Transverse colon (tissue), 4 donors: Measurements from ENCODE around the gene GMPPB. TPM values are rescaled to one million over a fixed set of nuclear protein-coding genes. Genes with fewer than 3 reads are reported as not detected.

Experiments
- DNase-seq: peaks from one replicate; pipeline ENCODE4 v3.0.0-alpha.2; 2019
- H3K27ac ChIP-seq, 4 donors: fragments of 200-600 bp; sonication (generic); 2 replicates each; pipeline ENCODE4 v1.5.1; 2016 to 2018; ENCODE audit warnings: inconsistent platforms in 4 of 4
- H3K27me3 ChIP-seq: fragments of 200-600 bp; sonication (generic); 2 replicates; pipeline ENCODE4 v1.5.1; 2017; ENCODE audit warnings: inconsistent platforms
- H3K36me3 ChIP-seq, 4 donors: fragments of 200-600 bp; sonication (generic); 2 replicates each; pipeline ENCODE4 v1.5.1; 2017 to 2019; ENCODE audit warnings: inconsistent platforms in 4 of 4
- H3K4me1 ChIP-seq, 4 donors: fragments of 200-600 bp; sonication (generic); 2 replicates each; pipeline ENCODE4 v1.5.1; 2017 to 2020; ENCODE audit warnings: inconsistent platforms in 4 of 4
- H3K4me3 ChIP-seq, 4 donors: fragments of 200-600 bp; sonication (generic); 1 replicate in 1 of 4; 2 replicates in 3 of 4; pipeline versions ENCODE4 v1.5.1 to v1.6.1; 2017 to 2019; ENCODE audit warnings: inconsistent platforms in 4 of 4
- H3K9me3 ChIP-seq, 2 donors: fragments of 200-600 bp; sonication (generic); 2 replicates each; pipeline ENCODE4 v1.5.1; 2017 to 2019; ENCODE audit warnings: inconsistent platforms in 2 of 2
- CTCF ChIP-seq, 5 experiments: fragments of 200-600 bp in 3 of 5; fragments of 450-650 bp in 2 of 5; sonication (generic) in 3 of 5; IDR thresholded peaks; 1 replicate in 2 of 5; 2 replicates in 3 of 5; pipeline ENCODE4 v1.5.1; 2016 to 2017; ENCODE audit warnings: antibody characterized with exemption in 5 of 5, inconsistent platforms in 3 of 5, mild to moderate bottlenecking in 2 of 5, moderate library complexity in 1 of 5
- EP300 ChIP-seq: sonication (generic); formaldehyde crosslinking; IDR thresholded peaks from one replicate; pipeline ENCODE4 v1.6.1; 2017; ENCODE audit warnings: antibody characterized with exemption, low read depth
- POLR2A ChIP-seq: fragments of 450-650 bp; IDR thresholded peaks from one replicate; pipeline ENCODE4 v1.6.1; 2016; ENCODE audit warnings: antibody characterized with exemption, mild to moderate bottlenecking, moderate library complexity
- POLR2AphosphoS5 ChIP-seq, 3 donors: sonication (generic); formaldehyde crosslinking; IDR thresholded peaks; one replicate each; pipeline ENCODE4 v1.6.1; 2016; ENCODE audit warnings: antibody characterized with exemption in 3 of 3
- WGBS, 2 donors: methylation state at CpG; one replicate each; pipeline ENCODE4 v1.1.5; 2018; ENCODE audit warnings: low coverage in 1 of 2; 5-methylcytosine and 5-hydroxymethylcytosine counted together
- in situ Hi-C, 4 donors: fragments of 200-750 bp; cut with MboI; loops; one replicate each; pipeline versions ENCODE4 v1.15.0 to v1.15.1; 2017; ENCODE audit warnings: low sequenced_read_pairs in 3 of 4, low pct_ligation_motif_present in 1 of 4, low pct_unique_long_range_greater_than_20kb in 1 of 4
- intact Hi-C: fragments of 100-400 bp; cut with DNase I; formaldehyde crosslinking; loops from one replicate; pipeline ENCODE4 v1.15.1; 2023; ENCODE audit warnings: low total_unique reads
- total RNA-seq, 4 donors: library from RNA; depleted of rRNA; stranded (reverse); fragments of >200 nt; gene quantifications; one replicate each; pipeline ENCODE4 v1.1.0, GENCODE V29; 2016

GMPPB gene
- total RNA-seq, result 10 to 100 TPM; 37.2 to 53.9 (median 44.2) TPM

GRCh38 chr3:49723628-49724551 is at the start of gene GMPPB:
Gene GMPPB (minus strand): TSS chr3:49723951. CDS start chr3:49723726, 225 bp downstream.
- peaks cover 18 to 46% (median 32%) of the 10 kb centered on the region in 4 donors for H3K4me1 ChIP-seq
- no peak for TF ChIP-seq CTCF (IDR thresholded peaks at IDR 0.05)
- peak; percentile 79 to 95 (median 92) for TF ChIP-seq POLR2AphosphoS5 (IDR thresholded peaks at IDR 0.05)
- peak; percentile 91 for TF ChIP-seq POLR2A
- no peak for TF ChIP-seq EP300
- H3K9me3 ChIP-seq, result no peaks in the 10 kb centered on the region
- peak within 1 kb of the TSS; percentile 94 to 99 (median 98) for H3K27ac ChIP-seq
- peak; percentile 98 for DNase-seq
- H3K36me3 ChIP-seq, result peaks cover 0 to 6% (median 0%) of the 10 kb centered on the region in 4 donors
- no peaks in the 10 kb centered on the region for H3K27me3 ChIP-seq
- in situ Hi-C loops (loop anchor here in 1 of 4 donors (5.0 kb wide), 1 partner anchor 63 kb away; the partner anchor contains the start of gene IP6K1), intact Hi-C loops (no loop called here)
- peak within 1 kb of the TSS; percentile 87 to 92 (median 89) for H3K4me3 ChIP-seq
- WGBS, 2 donors, result 0% methylated on average over 79 of the region's 102 CpGs; no CpG with 5 or more reads in 1 of the 2 donors

GRCh38 chr3:49772703-49773102 is 49.0 kb upstream of the GMPPB start:
- in situ Hi-C loops (no loop called here), intact Hi-C loops (no loop called here)
- H3K4me1 ChIP-seq, result peaks cover 2 to 27% (median 7%) of the 10 kb centered on the region in 4 donors
- H3K4me3 ChIP-seq, result no peak overlapping the region
- no peak for TF ChIP-seq CTCF (IDR thresholded peaks at IDR 0.05)
- no peak for TF ChIP-seq EP300
- TF ChIP-seq POLR2A, result no peak
- TF ChIP-seq POLR2AphosphoS5 (IDR thresholded peaks at IDR 0.05), result no peak
- H3K36me3 ChIP-seq, result no peaks in the 10 kb centered on the region
- H3K27ac ChIP-seq, result no peak overlapping the region
- H3K9me3 ChIP-seq, result no peaks in the 10 kb centered on the region
- no peaks in the 10 kb centered on the region for H3K27me3 ChIP-seq
- 97 to 100% methylated on average over 1 to 2 of the region's 2 CpGs for WGBS, 2 donors
- no peak for DNase-seq

- Histone ChIP-seq H3K4me1 (peaks cover 2 to 27% (median 7%) of the 10 kb centered on the region in 4 donors), H3K9me3 (no peaks in the 10 kb centered on the region), H3K27ac (no peak overlapping the region), H3K36me3 (no peaks in the 10 kb centered on the region), H3K4me3 (no peak overlapping the region), H3K27me3 (no peaks in the 10 kb centered on the region)
- TF ChIP-seq POLR2A, result no peak
- TF ChIP-seq EP300, result no peak
- TF ChIP-seq POLR2AphosphoS5 (IDR thresholded peaks at IDR 0.05), result no peak
- TF ChIP-seq CTCF (IDR thresholded peaks at IDR 0.05), result no peak
- in situ Hi-C loops, result no loop called here
- no peak for DNase-seq
- intact Hi-C loops, result no loop called here
- WGBS, 2 donors, result 70 to 83% methylated on average over 1 of the region's 1 CpG
These were observed 47.7 kb upstream of the GMPPB start for GRCh38 chr3:49771340-49771938.

DNA sequence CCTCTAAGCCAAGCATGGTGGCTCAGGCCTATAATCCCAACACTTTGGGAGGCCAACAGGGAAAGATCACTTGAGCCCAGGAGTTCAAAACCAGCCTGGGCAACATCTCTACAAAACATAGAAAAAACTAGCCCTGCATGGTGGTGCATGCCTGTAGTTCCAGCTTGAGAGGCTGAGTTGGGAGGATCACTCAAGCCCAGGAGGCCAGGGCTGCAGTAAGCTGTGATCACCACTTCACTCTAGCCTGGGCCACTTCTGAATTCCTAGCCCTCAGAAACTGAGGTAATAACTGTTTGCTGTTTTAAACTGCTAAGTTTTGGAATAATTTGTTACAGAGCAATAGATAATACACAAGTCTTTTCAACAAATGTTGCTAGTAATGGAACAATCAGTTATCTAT is 46.2 kb upstream of the GMPPB start:
- in situ Hi-C loops, result no loop called here
- DNase-seq, result no peak
- peaks cover under 1 to 19% (median 4%) of the 10 kb centered on the region in 4 donors for H3K4me1 ChIP-seq

More for the DNA sequence above, 46.2 kb upstream of the GMPPB start:
- Histone ChIP-seq H3K27me3 (no peaks in the 10 kb centered on the region), H3K9me3 (no peaks in the 10 kb centered on the region), H3K27ac (no peak overlapping the region), H3K4me3 (no peak overlapping the region), H3K36me3 (no peaks in the 10 kb centered on the region)
- no peak for TF ChIP-seq POLR2AphosphoS5 (IDR thresholded peaks at IDR 0.05)
- intact Hi-C loops, result no loop called here
